Gastroesophageal sphincter (tissue), 3 donors: ENCODE data around the gene U2SURP.

Source experiments
- CTCF ChIP-seq, 4 experiments: fragments of 200-600 bp in 2 of 4; fragments of 450-650 bp in 2 of 4; sonication (generic) in 1 of 4; IDR thresholded peaks; one replicate each; pipeline ENCODE4 v1.5.1; 2017 to 2019; ENCODE audit warnings: antibody characterized with exemption in 4 of 4, mild to moderate bottlenecking in 2 of 4, moderate library complexity in 2 of 4
- POLR2A ChIP-seq, 2 donors: fragments of 450-650 bp; IDR thresholded peaks; one replicate each; pipeline ENCODE4 v1.6.1; 2017; ENCODE audit warnings: antibody characterized with exemption in 2 of 2, mild to moderate bottlenecking in 2 of 2, moderate library complexity in 1 of 2
- POLR2AphosphoS5 ChIP-seq: sonication (generic); formaldehyde crosslinking; IDR thresholded peaks from one replicate; pipeline ENCODE4 v1.6.1; 2017; ENCODE audit warnings: antibody characterized with exemption

DNA sequence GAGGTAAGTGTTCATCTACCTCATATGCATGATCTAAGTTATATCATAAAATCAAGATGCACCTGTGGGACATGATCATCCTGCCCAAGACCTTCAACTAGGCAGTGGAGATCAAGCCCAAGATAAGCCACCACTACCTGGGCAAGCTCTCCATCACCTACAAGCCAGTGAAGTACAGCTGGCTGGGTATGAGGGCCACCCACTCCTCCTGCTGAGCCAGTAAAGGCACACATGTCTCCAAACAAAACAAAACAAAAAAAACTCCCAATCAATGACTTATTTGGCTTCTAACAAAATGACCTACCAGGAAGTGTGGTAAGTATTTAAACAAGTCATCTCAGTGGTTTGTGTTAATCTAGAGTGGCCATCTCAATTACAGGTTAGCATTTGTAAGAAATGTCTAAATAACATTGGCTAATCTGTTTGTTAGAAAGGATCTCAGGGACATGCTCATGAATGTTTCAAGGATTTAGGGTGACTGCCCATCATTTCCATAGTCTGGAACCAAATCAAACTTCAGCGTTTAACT, 41.0 kb upstream of the U2SURP start:
- TF ChIP-seq CTCF (IDR thresholded peaks at IDR 0.05) = no peak
- TF ChIP-seq POLR2AphosphoS5 = no peak
- no peak for TF ChIP-seq POLR2A (IDR thresholded peaks at IDR 0.05)
